Adipocyte (in vitro differentiated cells): ENCODE data around the gene KRT17.
"Not testable (repeated sequence)": the region's sequence is repeated elsewhere in the genome, so short reads cannot be mapped to it uniquely, and the experiment has no call there.

Source experiments
- DNase-seq: peaks from one replicate; pipeline ENCODE4 v3.0.0-alpha.2; 2015; ENCODE audit warnings: low read depth
- H3K27me3 ChIP-seq: replicated peaks from 2 replicates; pipeline ENCODE4 v1.7.0; 2013; ENCODE audit warnings: mild to moderate bottlenecking, low read length, moderate library complexity; ENCODE audit not compliant: control insufficient read depth, insufficient read depth
- H3K36me3 ChIP-seq: 2 replicates; pipeline ENCODE4 v1.7.0; 2013; ENCODE audit warnings: low read length, mild to moderate bottlenecking, moderate library complexity; ENCODE audit not compliant: control insufficient read depth, insufficient read depth, severe bottlenecking
- H3K4me1 ChIP-seq: 2 replicates; pipeline ENCODE4 v1.7.0; 2013; ENCODE audit warnings: mild to moderate bottlenecking, low read length, moderate library complexity; ENCODE audit not compliant: control insufficient read depth, insufficient read depth
- H3K4me3 ChIP-seq: 2 replicates; pipeline ENCODE4 v1.7.0; 2013; ENCODE audit warnings: mild to moderate bottlenecking, low read length, moderate library complexity
- H3K9ac ChIP-seq: 2 replicates; pipeline ENCODE4 v1.7.0; 2013; ENCODE audit warnings: mild to moderate bottlenecking, low read length, moderate library complexity
- H3K9me3 ChIP-seq: 2 replicates; pipeline ENCODE4 v1.7.0; 2013; ENCODE audit warnings: mild to moderate bottlenecking, low read length, moderate library complexity; ENCODE audit not compliant: control insufficient read depth

The KRT17 gene

GRCh38 chr17:41614098-41614497 is 10.3 kb downstream of the KRT17 start:
- Histone ChIP-seq H3K27me3 (peaks cover 31% of the 10 kb centered on the region), H3K9me3 (no peaks in the 10 kb centered on the region), H3K36me3 (no peaks in the 10 kb centered on the region), H3K4me1 (peaks cover 9% of the 10 kb centered on the region), H3K9ac (no peak overlapping the region), H3K4me3 (no peak overlapping the region)
- DNase-seq: no peak

- peaks cover 9% of the 10 kb centered on the region for H3K4me1 ChIP-seq
- DNase-seq: no peak
- no peak overlapping the region for H3K4me3 ChIP-seq
- H3K9ac ChIP-seq: no peak overlapping the region
- peaks cover 29% of the 10 kb centered on the region for H3K27me3 ChIP-seq
- H3K36me3 ChIP-seq: no peaks in the 10 kb centered on the region
- H3K9me3 ChIP-seq: no peaks in the 10 kb centered on the region
Measured at GRCh38 chr17:41613277-41614082, 10.9 kb downstream of the KRT17 start.

- H3K4me3 ChIP-seq, H3K9me3 ChIP-seq, H3K36me3 ChIP-seq, H3K4me1 ChIP-seq, H3K9ac ChIP-seq: not testable (repeated sequence)
- DNase-seq: peak; percentile 65
- H3K27me3 ChIP-seq: peaks cover 26% of the 10 kb centered on the region
Measured at GRCh38 chr17:41612376-41613160, 11.8 kb downstream of the KRT17 start, which contains the start of gene KRT16. Gene KRT16 (minus strand): TSS chr17:41612767. CDS start chr17:41612688, 79 bp downstream.

GRCh38 chr17:41610965-41611640 is 13.3 kb downstream of the KRT17 start:
- H3K4me3 ChIP-seq: no peak overlapping the region
- peaks cover 9% of the 10 kb centered on the region for H3K4me1 ChIP-seq
- no peaks in the 10 kb centered on the region for H3K36me3 ChIP-seq
- H3K27me3 ChIP-seq: peaks cover 14% of the 10 kb centered on the region
- peaks cover 15% of the 10 kb centered on the region for H3K9me3 ChIP-seq
- H3K9ac ChIP-seq: no peak overlapping the region
- DNase-seq: no peak

- H3K27me3 ChIP-seq: peaks cover 17% of the 10 kb centered on the region
- peaks cover 15% of the 10 kb centered on the region for H3K9me3 ChIP-seq
- H3K9ac ChIP-seq, DNase-seq, H3K4me3 ChIP-seq, H3K4me1 ChIP-seq, H3K36me3 ChIP-seq: not testable (repeated sequence)
Measured at GRCh38 chr17:41610061-41610517, 14.3 kb downstream of the KRT17 start.

- not testable (repeated sequence) for H3K9ac ChIP-seq, H3K4me3 ChIP-seq, DNase-seq, H3K36me3 ChIP-seq, H3K4me1 ChIP-seq
- Histone ChIP-seq H3K27me3 (peaks cover 27% of the 10 kb centered on the region), H3K9me3 (peaks cover 15% of the 10 kb centered on the region)
Measured at GRCh38 chr17:41606930-41607329, 17.4 kb downstream of the KRT17 start.

GRCh38 chr17:41602524-41602923 is 21.9 kb downstream of the KRT17 start:
- DNase-seq: no peak
- Histone ChIP-seq H3K4me1 (peaks cover 3% of the 10 kb centered on the region), H3K4me3 (no peak overlapping the region), H3K9me3 (peaks cover 12% of the 10 kb centered on the region), H3K9ac (no peak overlapping the region), H3K27me3 (peaks cover 24% of the 10 kb centered on the region), H3K36me3 (no peaks in the 10 kb centered on the region)

- no peaks in the 10 kb centered on the region for H3K9me3 ChIP-seq
- no peak for DNase-seq
Measured at GRCh38 chr17:41600318-41600717, 24.1 kb downstream of the KRT17 start.

GRCh38 chr17:41599680-41600079 is 24.7 kb downstream of the KRT17 start:
- Histone ChIP-seq H3K9me3 (no peaks in the 10 kb centered on the region), H3K4me1 (peaks cover 3% of the 10 kb centered on the region), H3K36me3 (no peaks in the 10 kb centered on the region), H3K9ac (no peak overlapping the region), H3K4me3 (no peak overlapping the region), H3K27me3 (peaks cover 37% of the 10 kb centered on the region)
- DNase-seq: no peak

More at GRCh38 chr17:41600318-41600717, 24.1 kb downstream of the KRT17 start:
- H3K4me3 ChIP-seq: no peak overlapping the region
- peaks cover 3% of the 10 kb centered on the region for H3K4me1 ChIP-seq
- peaks cover 31% of the 10 kb centered on the region for H3K27me3 ChIP-seq
- H3K36me3 ChIP-seq: no peaks in the 10 kb centered on the region
- H3K9ac ChIP-seq: no peak overlapping the region

- Histone ChIP-seq H3K9me3 (peaks cover 3% of the 10 kb centered on the region), H3K36me3 (no peaks in the 10 kb centered on the region), H3K27me3 (peaks cover 31% of the 10 kb centered on the region), H3K4me3 (no peak overlapping the region), H3K9ac (no peak overlapping the region), H3K4me1 (peaks cover 11% of the 10 kb centered on the region)
- DNase-seq: no peak
Measured at GRCh38 chr17:41595585-41595984, 28.8 kb downstream of the KRT17 start.
